Effector memory CD4-positive, alpha-beta T cell (primary cell): ENCODE data around the gene PTPRO.

Experiments
- DNase-seq, 3 donors: peaks; one replicate each; pipeline ENCODE4 v3.0.0-alpha.2; 2020
- H3K27ac ChIP-seq: 2 replicates; pipeline ENCODE4 v1.7.0; 2013; ENCODE audit warnings: mild to moderate bottlenecking, low read length, moderate library complexity; ENCODE audit not compliant: insufficient read depth, poor library complexity, severe bottlenecking
- H3K27me3 ChIP-seq: replicated peaks from 2 replicates; pipeline ENCODE4 v1.7.0; 2013; ENCODE audit warnings: mild to moderate bottlenecking, low read length; ENCODE audit not compliant: insufficient read depth, control insufficient read depth, poor library complexity, severe bottlenecking
- H3K36me3 ChIP-seq: 2 replicates; pipeline ENCODE4 v1.7.0; 2013; ENCODE audit warnings: mild to moderate bottlenecking, low read length, moderate library complexity; ENCODE audit not compliant: control insufficient read depth, insufficient read depth
- H3K4me1 ChIP-seq: 2 replicates; pipeline ENCODE4 v1.7.0; 2013; ENCODE audit warnings: low read length, mild to moderate bottlenecking; ENCODE audit not compliant: control insufficient read depth, insufficient read depth, poor library complexity, severe bottlenecking
- H3K4me3 ChIP-seq: 2 replicates; pipeline ENCODE4 v1.7.0; 2013; ENCODE audit warnings: low read length, low read depth, mild to moderate bottlenecking; ENCODE audit not compliant: insufficient read depth, poor library complexity, severe bottlenecking
- H3K9me3 ChIP-seq: 2 replicates; pipeline ENCODE4 v1.7.0; 2013; ENCODE audit warnings: mild to moderate bottlenecking, low read length, moderate library complexity; ENCODE audit not compliant: control insufficient read depth

The PTPRO gene

GRCh38 chr12:15429262-15429661 lies 107.0 kb downstream of the PTPRO start:
- Histone ChIP-seq H3K4me3 (no peak overlapping the region), H3K36me3 (no peaks in the 10 kb centered on the region), H3K4me1 (no peaks in the 10 kb centered on the region), H3K9me3 (no peaks in the 10 kb centered on the region), H3K27me3 (no peaks in the 10 kb centered on the region), H3K27ac (no peak overlapping the region)
- no peak for DNase-seq

GRCh38 chr12:15435597-15435996 lies 113.3 kb downstream of the PTPRO start:
- no peak overlapping the region for H3K27ac ChIP-seq
- no peaks in the 10 kb centered on the region for H3K4me1 ChIP-seq
- no peak for DNase-seq
- no peaks in the 10 kb centered on the region for H3K9me3 ChIP-seq
- H3K27me3 ChIP-seq: no peaks in the 10 kb centered on the region
- no peaks in the 10 kb centered on the region for H3K36me3 ChIP-seq
- no peak overlapping the region for H3K4me3 ChIP-seq

GRCh38 chr12:15439459-15439858 lies 117.2 kb downstream of the PTPRO start:
- Histone ChIP-seq H3K9me3 (no peaks in the 10 kb centered on the region), H3K4me1 (no peaks in the 10 kb centered on the region), H3K36me3 (no peaks in the 10 kb centered on the region), H3K27ac (no peak overlapping the region), H3K4me3 (no peak overlapping the region), H3K27me3 (no peaks in the 10 kb centered on the region)
- DNase-seq: no peak

GRCh38 chr12:15443050-15443449 lies 120.7 kb downstream of the PTPRO start:
- H3K36me3 ChIP-seq: no peaks in the 10 kb centered on the region
- H3K27me3 ChIP-seq: no peaks in the 10 kb centered on the region
- no peak for DNase-seq
- no peaks in the 10 kb centered on the region for H3K9me3 ChIP-seq
- no peak overlapping the region for H3K4me3 ChIP-seq
- no peaks in the 10 kb centered on the region for H3K4me1 ChIP-seq
- no peak overlapping the region for H3K27ac ChIP-seq

GRCh38 chr12:15443611-15444010 lies 121.3 kb downstream of the PTPRO start:
- no peak overlapping the region for H3K27ac ChIP-seq
- DNase-seq: no peak

GRCh38 chr12:15444523-15444922 lies 122.2 kb downstream of the PTPRO start:
- no peak overlapping the region for H3K27ac ChIP-seq
- H3K4me3 ChIP-seq: no peak overlapping the region
- H3K4me1 ChIP-seq: no peaks in the 10 kb centered on the region
- H3K9me3 ChIP-seq: no peaks in the 10 kb centered on the region
- no peak for DNase-seq
- H3K27me3 ChIP-seq: no peaks in the 10 kb centered on the region
- no peaks in the 10 kb centered on the region for H3K36me3 ChIP-seq

More at GRCh38 chr12:15443611-15444010, 121.3 kb downstream of the PTPRO start:
- H3K27me3 ChIP-seq: no peaks in the 10 kb centered on the region
- no peaks in the 10 kb centered on the region for H3K9me3 ChIP-seq
- H3K36me3 ChIP-seq: no peaks in the 10 kb centered on the region
- H3K4me1 ChIP-seq: no peaks in the 10 kb centered on the region
- no peak overlapping the region for H3K4me3 ChIP-seq

GRCh38 chr12:15446807-15447206 lies 124.5 kb downstream of the PTPRO start:
- Histone ChIP-seq H3K9me3 (no peaks in the 10 kb centered on the region), H3K36me3 (no peaks in the 10 kb centered on the region), H3K4me3 (no peak overlapping the region), H3K4me1 (no peaks in the 10 kb centered on the region), H3K27me3 (no peaks in the 10 kb centered on the region), H3K27ac (no peak overlapping the region)
- no peak for DNase-seq

- no peaks in the 10 kb centered on the region for H3K27me3 ChIP-seq
- DNase-seq: no peak
- no peak overlapping the region for H3K4me3 ChIP-seq
- no peak overlapping the region for H3K27ac ChIP-seq
- H3K36me3 ChIP-seq: no peaks in the 10 kb centered on the region
- peaks cover 5% of the 10 kb centered on the region for H3K9me3 ChIP-seq
- no peaks in the 10 kb centered on the region for H3K4me1 ChIP-seq
These were observed 131.3 kb downstream of the PTPRO start for GRCh38 chr12:15453613-15454012.

GRCh38 chr12:15458008-15458407 lies 135.7 kb downstream of the PTPRO start:
- H3K4me1 ChIP-seq: no peaks in the 10 kb centered on the region
- H3K9me3 ChIP-seq: peaks cover 5% of the 10 kb centered on the region
- no peak overlapping the region for H3K4me3 ChIP-seq
- H3K27ac ChIP-seq: no peak overlapping the region
- H3K36me3 ChIP-seq: no peaks in the 10 kb centered on the region
- H3K27me3 ChIP-seq: no peaks in the 10 kb centered on the region
- DNase-seq: no peak

GRCh38 chr12:15468911-15469310 lies 146.6 kb downstream of the PTPRO start:
- Histone ChIP-seq H3K36me3 (no peaks in the 10 kb centered on the region), H3K27me3 (no peaks in the 10 kb centered on the region)

GRCh38 chr12:15469356-15469755 lies 147.0 kb downstream of the PTPRO start:
- Histone ChIP-seq H3K27ac (no peak overlapping the region), H3K9me3 (no peaks in the 10 kb centered on the region), H3K36me3 (no peaks in the 10 kb centered on the region), H3K27me3 (no peaks in the 10 kb centered on the region), H3K4me1 (no peaks in the 10 kb centered on the region), H3K4me3 (no peak overlapping the region)
- no peak for DNase-seq

More at GRCh38 chr12:15468911-15469310, 146.6 kb downstream of the PTPRO start:
- H3K4me3 ChIP-seq: no peak overlapping the region
- no peaks in the 10 kb centered on the region for H3K4me1 ChIP-seq
- no peak overlapping the region for H3K27ac ChIP-seq
- DNase-seq: no peak
- H3K9me3 ChIP-seq: no peaks in the 10 kb centered on the region
